Natural killer cell (primary cell): ENCODE measurements around the gene IREB2. TPM values are rescaled to one million over a fixed set of nuclear protein-coding genes. Genes with fewer than 3 reads are reported as not detected.
A peak's percentile ranks its signal among the peaks of the same experiment; 100 is the strongest.

Source experiments
- ATAC-seq, 3 donors: fragments of 150-1000 bp in 2 of 3; fragments of 200-7000 bp in 1 of 3; cut with Tn5 transposase; 1 replicate in 1 of 3; 2 replicates in 2 of 3; pipeline ENCODE4 v1.10.0; 2021; ENCODE audit warnings: mild to moderate bottlenecking in 2 of 3, moderate library complexity in 2 of 3
- DNase-seq, 2 donors: peaks; one replicate each; pipeline versions ENCODE4 v3.0.0 to v3.0.0-alpha.2; 2013 to 2021; ENCODE audit warnings: mixed read lengths in 1 of 2
- H3K27ac ChIP-seq: one replicate; pipeline ENCODE4 v1.5.1; 2013; ENCODE audit warnings: mild to moderate bottlenecking, low read length
- H3K27me3 ChIP-seq: one replicate; pipeline ENCODE4 v1.6.1; 2013; ENCODE audit warnings: low read length; ENCODE audit not compliant: control insufficient read depth, insufficient read depth
- H3K36me3 ChIP-seq: one replicate; pipeline ENCODE4 v1.6.1; 2013; ENCODE audit warnings: low read length; ENCODE audit not compliant: control insufficient read depth, insufficient read depth
- H3K4me1 ChIP-seq: one replicate; pipeline ENCODE4 v1.6.1; 2013; ENCODE audit warnings: low read length; ENCODE audit not compliant: control insufficient read depth, insufficient read depth
- H3K4me3 ChIP-seq: one replicate; pipeline ENCODE4 v1.5.1; 2013; ENCODE audit warnings: low read length
- H3K9me3 ChIP-seq: one replicate; pipeline ENCODE4 v1.6.1; 2013; ENCODE audit warnings: low read length; ENCODE audit not compliant: control insufficient read depth, insufficient read depth
- H3K27ac Mint-ChIP-seq, 2 donors: one replicate each; pipeline ENCODE4 v1.8.0; 2022; ENCODE audit warnings: mild to moderate bottlenecking in 2 of 2, mixed read lengths in 2 of 2, moderate library complexity in 1 of 2
- H3K27me3 Mint-ChIP-seq, 2 donors: one replicate each; pipeline ENCODE4 v1.8.0; 2022; ENCODE audit warnings: low read depth in 2 of 2, mixed read lengths in 2 of 2
- H3K36me3 Mint-ChIP-seq: one replicate; pipeline ENCODE4 v1.8.0; 2022; ENCODE audit warnings: mixed read lengths
- H3K4me1 Mint-ChIP-seq, 2 donors: one replicate each; pipeline ENCODE4 v1.8.0; 2022; ENCODE audit warnings: mixed read lengths in 2 of 2
- H3K4me3 Mint-ChIP-seq: one replicate; pipeline ENCODE4 v1.8.0; 2022; ENCODE audit warnings: mild to moderate bottlenecking, moderate library complexity, mixed read lengths
- H3K9me3 Mint-ChIP-seq, 2 donors: one replicate each; pipeline ENCODE4 v1.8.0; 2022; ENCODE audit warnings: mixed read lengths in 2 of 2
- CTCF ChIP-seq: fragments of 200-600 bp; IDR thresholded peaks from one replicate; pipeline ENCODE4 v1.8.0; 2022; ENCODE audit warnings: antibody characterized with exemption
- whole genome bisulfite sequencing: methylation state at CpG from one replicate; pipeline ENCODE4 v1.1.7; 2013; ENCODE audit warnings: missing lambda C conversion rate; ENCODE audit not compliant: insufficient coverage; 5-methylcytosine and 5-hydroxymethylcytosine counted together
- intact Hi-C: fragments of 100-400 bp; cut with micrococcal nuclease; formaldehyde crosslinking; loops from one replicate; pipeline ENCODE4 v1.14.2; 2022
- total RNA-seq, 4 donors: library from RNA; stranded (reverse); fragments of 120-200 nt in 1 of 4; gene quantifications; one replicate each; pipeline versions ENCODE4 v1.2.3 to v1.2.4, GENCODE V29; 2013 to 2022

IREB2 gene
- total RNA-seq, 3 donors from 2014 or later (not counting 1 experiment from before 2014, with no cell fraction given) = 84.9 to 121 (median 99.0) TPM

GRCh38 chr15:78396186-78396814, 41.7 kb upstream of the IREB2 start:
- Histone ChIP-seq H3K4me3 (no peak overlapping the region), H3K4me1 (peaks cover 13% of the 10 kb centered on the region), H3K27me3 (no peaks in the 10 kb centered on the region), H3K27ac (no peak overlapping the region), H3K9me3 (no peaks in the 10 kb centered on the region), H3K36me3 (no peaks in the 10 kb centered on the region)
- no peak for TF ChIP-seq CTCF
- 89% methylated on average over 9 of the region's 9 CpGs for WGBS
- intact Hi-C loops = no loop called here
- no peaks in the 10 kb centered on the region for H3K9me3 Mint-ChIP-seq
- no peak overlapping the region for H3K27ac Mint-ChIP-seq
- DNase-seq (no peak), ATAC-seq (no peak)
- no peak overlapping the region for H3K4me3 Mint-ChIP-seq
- H3K36me3 Mint-ChIP-seq = no peaks in the 10 kb centered on the region
- H3K27me3 Mint-ChIP-seq = peaks cover 0 to 10% of the 10 kb centered on the region in 2 donors
- H3K4me1 Mint-ChIP-seq = peaks cover 16 to 17% of the 10 kb centered on the region in 2 donors

- Histone ChIP-seq H3K27me3 (no peaks in the 10 kb centered on the region), H3K9me3 (no peaks in the 10 kb centered on the region), H3K36me3 (no peaks in the 10 kb centered on the region), H3K4me3 (no peak overlapping the region), H3K4me1 (peaks cover 13% of the 10 kb centered on the region), H3K27ac (no peak overlapping the region)
- no peak overlapping the region for H3K27ac Mint-ChIP-seq
- H3K9me3 Mint-ChIP-seq = no peaks in the 10 kb centered on the region
- no peak for TF ChIP-seq CTCF
- peak in 1 of 3 donors; percentile 37 for ATAC-seq
- H3K4me3 Mint-ChIP-seq = no peak overlapping the region
- intact Hi-C loops = no loop called here
- H3K36me3 Mint-ChIP-seq = no peaks in the 10 kb centered on the region
- WGBS = 91% methylated on average over 9 of the region's 9 CpGs
- DNase-seq = no peak
- H3K27me3 Mint-ChIP-seq = peaks cover 0 to 9% of the 10 kb centered on the region in 2 donors
- H3K4me1 Mint-ChIP-seq = peaks cover 16 to 17% of the 10 kb centered on the region in 2 donors
Observed at GRCh38 chr15:78396976-78397375, 41.0 kb upstream of the IREB2 start.

- Histone ChIP-seq H3K27me3 (no peaks in the 10 kb centered on the region), H3K4me1 (peaks cover 13% of the 10 kb centered on the region), H3K27ac (no peak overlapping the region), H3K9me3 (no peaks in the 10 kb centered on the region), H3K36me3 (no peaks in the 10 kb centered on the region), H3K4me3 (no peak overlapping the region)
- intact Hi-C loops = no loop called here
- DNase-seq = no peak
- WGBS = 52% methylated on average over 2 of the region's 2 CpGs
- peaks cover 16 to 17% of the 10 kb centered on the region in 2 donors for H3K4me1 Mint-ChIP-seq
- TF ChIP-seq CTCF = no peak
- H3K36me3 Mint-ChIP-seq = no peaks in the 10 kb centered on the region
- H3K27me3 Mint-ChIP-seq = peaks cover 0 to 7% of the 10 kb centered on the region in 2 donors
- no peak overlapping the region for H3K27ac Mint-ChIP-seq
- H3K9me3 Mint-ChIP-seq = no peaks in the 10 kb centered on the region
- peak; percentile 29 to 86 (median 58) for ATAC-seq
- H3K4me3 Mint-ChIP-seq = no peak overlapping the region
Observed at GRCh38 chr15:78397382-78397781, 40.6 kb upstream of the IREB2 start.
